Mesenchymal stem cell (in vitro differentiated cells and primary cell): ENCODE results near the gene NUCB1.

ENCODE experiments used
- DNase-seq: peaks from one replicate; pipeline ENCODE4 v3.0.0-alpha.2; 2013
- H2AFZ ChIP-seq: one replicate; pipeline ENCODE4 v1.6.1; 2013; ENCODE audit warnings: low read depth, mild to moderate bottlenecking, control low read depth, inconsistent platforms, low read length, moderate library complexity
- H2AK5ac ChIP-seq: 2 replicates; pipeline ENCODE4 v1.6.1; 2013; ENCODE audit warnings: low read length, moderate library complexity, mild to moderate bottlenecking, inconsistent platforms; ENCODE audit not compliant: severe bottlenecking
- H2BK120ac ChIP-seq: one replicate; pipeline ENCODE4 v1.6.1; 2013; ENCODE audit warnings: low read depth, mild to moderate bottlenecking, inconsistent platforms, low read length, moderate library complexity
- H2BK12ac ChIP-seq, 2 experiments: one replicate each; pipeline ENCODE4 v1.6.1; 2013; ENCODE audit warnings: inconsistent platforms in 2 of 2, low read length in 2 of 2, mild to moderate bottlenecking in 2 of 2, moderate library complexity in 2 of 2, control low read depth in 1 of 2
- H2BK15ac ChIP-seq: one replicate; pipeline ENCODE4 v1.6.1; 2013; ENCODE audit warnings: mild to moderate bottlenecking, low read depth, inconsistent platforms; ENCODE audit not compliant: poor library complexity, severe bottlenecking
- H2BK5ac ChIP-seq: 2 replicates; pipeline ENCODE4 v1.6.1; 2013; ENCODE audit warnings: low read depth, mild to moderate bottlenecking, low read length, control low read depth, inconsistent platforms; ENCODE audit not compliant: poor library complexity, severe bottlenecking
- H3K14ac ChIP-seq, 2 experiments: one replicate each; pipeline ENCODE4 v1.6.1; 2013; ENCODE audit warnings: inconsistent platforms in 2 of 2, low read length in 2 of 2, control low read depth in 1 of 2, mild to moderate bottlenecking in 1 of 2, moderate library complexity in 1 of 2
- H3K18ac ChIP-seq, 2 experiments: one replicate each; pipeline ENCODE4 v1.6.1; 2013; ENCODE audit warnings: inconsistent platforms in 2 of 2, low read length in 2 of 2, control low read depth in 1 of 2, low read depth in 1 of 2, mild to moderate bottlenecking in 1 of 2
- H3K23ac ChIP-seq, 2 experiments: one replicate each; pipeline ENCODE4 v1.6.1; 2013; ENCODE audit warnings: inconsistent platforms in 2 of 2, low read length in 2 of 2, mild to moderate bottlenecking in 2 of 2, moderate library complexity in 2 of 2, control low read depth in 1 of 2
- H3K27ac ChIP-seq: 2 replicates; pipeline ENCODE4 v1.5.1; 2013; ENCODE audit warnings: mild to moderate bottlenecking, moderate library complexity, low read length, control low read depth, inconsistent platforms; ENCODE audit not compliant: poor library complexity, severe bottlenecking
- H3K27me3 ChIP-seq, 2 experiments: 2 replicates each; pipeline versions ENCODE4 v1.6.1 to v1.7.0; 2013; ENCODE audit warnings: low read length in 2 of 2, mild to moderate bottlenecking in 2 of 2, moderate library complexity in 2 of 2, control low read depth in 1 of 2, inconsistent platforms in 1 of 2; ENCODE audit not compliant: control insufficient read depth in 1 of 2, insufficient read depth in 1 of 2
- H3K36me3 ChIP-seq, 2 experiments: 2 replicates each; pipeline versions ENCODE4 v1.6.1 to v1.7.0; 2013; ENCODE audit warnings: low read length in 2 of 2, control low read depth in 1 of 2, inconsistent platforms in 1 of 2, low read depth in 1 of 2, mild to moderate bottlenecking in 1 of 2; ENCODE audit not compliant: insufficient read depth in 2 of 2, control insufficient read depth in 1 of 2
- H3K4ac ChIP-seq, 2 experiments: one replicate each; pipeline ENCODE4 v1.6.1; 2013; ENCODE audit warnings: inconsistent platforms in 2 of 2, low read length in 2 of 2, mild to moderate bottlenecking in 2 of 2, moderate library complexity in 2 of 2, control low read depth in 1 of 2, low read depth in 1 of 2
- H3K4me1 ChIP-seq: 2 replicates; pipeline ENCODE4 v1.6.1; 2013; ENCODE audit warnings: low read depth, low read length, control low read depth; ENCODE audit not compliant: control insufficient read depth, insufficient read depth
- H3K4me2 ChIP-seq: 2 replicates; pipeline ENCODE4 v1.6.1; 2013; ENCODE audit warnings: low read length, mild to moderate bottlenecking, inconsistent platforms; ENCODE audit not compliant: poor library complexity, severe bottlenecking
- H3K4me3 ChIP-seq, 2 experiments: 2 replicates each; pipeline versions ENCODE4 v1.5.1 to v1.7.0; 2013; ENCODE audit warnings: low read length in 2 of 2, mild to moderate bottlenecking in 2 of 2, control low read depth in 1 of 2, low read depth in 1 of 2; ENCODE audit not compliant: insufficient read depth in 1 of 2
- H3K79me1 ChIP-seq: replicated peaks from 2 replicates; pipeline ENCODE4 v1.6.1; 2013; ENCODE audit warnings: mild to moderate bottlenecking, control low read depth, low read length, inconsistent platforms; ENCODE audit not compliant: poor library complexity, severe bottlenecking
- H3K9ac ChIP-seq: 2 replicates; pipeline ENCODE4 v1.7.0; 2013; ENCODE audit warnings: mild to moderate bottlenecking, low read length, moderate library complexity
- H3K9me3 ChIP-seq: 2 replicates; pipeline ENCODE4 v1.7.0; 2013; ENCODE audit warnings: mild to moderate bottlenecking, low read length; ENCODE audit not compliant: control insufficient read depth
- H4K8ac ChIP-seq: one replicate; pipeline ENCODE4 v1.6.1; 2013; ENCODE audit warnings: inconsistent platforms, mild to moderate bottlenecking, low read length, moderate library complexity
- H4K91ac ChIP-seq: one replicate; pipeline ENCODE4 v1.6.1; 2013; ENCODE audit warnings: mild to moderate bottlenecking, low read length, inconsistent platforms
- WGBS: methylation state at CpG from one replicate; pipeline ENCODE4 v1.1.7; 2013; ENCODE audit warnings: mixed read lengths; 5-methylcytosine and 5-hydroxymethylcytosine counted together

NUCB1 gene

GRCh38 chr19:48934837-48935236 lies 34.7 kb downstream of the NUCB1 start:
- no peak for DNase-seq
- Histone ChIP-seq H3K9me3 (no peaks in the 10 kb centered on the region), H3K27me3 (peaks cover 0 to 9% of the 10 kb centered on the region in 2 experiments), H3K4me1 (peaks cover 8% of the 10 kb centered on the region), H2AK5ac (no peak overlapping the region), H2BK15ac (no peak overlapping the region), H3K36me3 (no peaks in the 10 kb centered on the region), H2BK12ac (no peak overlapping the region), H3K9ac (no peak overlapping the region), H2BK120ac (no peak overlapping the region), H2BK5ac (no peak overlapping the region), H3K23ac (no peak overlapping the region), H3K27ac (no peak overlapping the region), H3K4me3 (no peak overlapping the region), H3K4me2 (no peak overlapping the region), H2AFZ (no peak overlapping the region), H3K18ac (no peak overlapping the region), H4K8ac (no peak overlapping the region), H3K14ac (no peak overlapping the region), H3K79me1 (no peaks in the 10 kb centered on the region), H4K91ac (peak overlapping the region; percentile 22), H3K4ac (no peak overlapping the region)
- 71% methylated on average over 19 of the region's 19 CpGs for WGBS

DNA sequence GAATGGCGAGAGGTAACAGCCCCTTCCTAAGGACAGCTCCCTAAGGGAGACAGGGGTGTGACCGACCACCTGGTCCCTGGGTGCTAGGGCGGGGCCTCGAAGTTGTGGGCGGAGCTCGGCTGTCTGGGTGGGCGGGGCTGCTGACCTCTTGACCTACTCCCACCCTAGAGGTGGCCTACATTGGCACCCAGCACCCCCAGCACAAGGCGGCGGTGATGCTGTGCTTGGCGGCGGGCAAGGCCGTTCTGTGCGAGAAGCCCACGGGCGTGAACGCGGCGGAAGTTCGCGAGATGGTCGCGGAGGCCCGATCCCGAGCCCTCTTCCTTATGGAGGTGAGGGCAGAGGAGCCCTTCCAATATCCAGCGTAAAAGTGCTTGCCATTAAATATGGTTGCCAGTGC lies 35.8 kb downstream of the NUCB1 start:
- no peak overlapping the region for H3K18ac ChIP-seq
- H2BK120ac ChIP-seq = no peak overlapping the region
- no peak overlapping the region for H3K4ac ChIP-seq
- WGBS = 97% methylated on average over 25 of the region's 25 CpGs
- H3K9me3 ChIP-seq = peaks cover 1% of the 10 kb centered on the region
- no peak overlapping the region for H2BK5ac ChIP-seq
- no peak overlapping the region for H2AK5ac ChIP-seq
- no peak overlapping the region for H2AFZ ChIP-seq
- H3K4me1 ChIP-seq = peaks cover 8% of the 10 kb centered on the region
- H4K91ac ChIP-seq = no peak overlapping the region
- no peak for DNase-seq
- no peaks in the 10 kb centered on the region for H3K36me3 ChIP-seq
- H3K79me1 ChIP-seq = no peaks in the 10 kb centered on the region
- H3K27ac ChIP-seq = no peak overlapping the region
- no peak overlapping the region for H3K9ac ChIP-seq
- no peak overlapping the region for H2BK12ac ChIP-seq
- no peak overlapping the region for H3K14ac ChIP-seq
- no peak overlapping the region for H3K4me3 ChIP-seq
- no peak overlapping the region for H2BK15ac ChIP-seq
- peaks cover 0 to 9% of the 10 kb centered on the region in 2 experiments for H3K27me3 ChIP-seq
- no peak overlapping the region for H3K4me2 ChIP-seq
- H3K23ac ChIP-seq = no peak overlapping the region
- no peak overlapping the region for H4K8ac ChIP-seq

DNA sequence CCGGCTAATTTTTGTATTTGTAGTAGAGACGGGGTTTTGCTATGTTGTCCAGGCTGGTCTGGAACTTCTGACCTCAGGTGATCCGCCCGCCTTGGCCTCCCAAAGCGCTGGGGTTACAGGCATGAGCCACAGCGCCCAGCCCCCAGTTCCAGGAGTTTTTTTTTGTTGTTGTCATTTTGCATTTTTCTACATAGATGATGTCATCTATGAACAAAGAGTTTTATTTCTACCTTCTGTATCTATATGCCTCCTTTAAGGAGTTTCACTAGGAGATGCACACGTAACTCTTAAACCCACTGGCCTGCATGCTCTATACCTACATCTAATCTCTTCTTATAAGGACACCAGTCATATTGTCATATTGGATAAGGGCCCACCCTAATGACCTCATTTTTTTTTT lies 38.1 kb downstream of the NUCB1 start:
- WGBS = 90% methylated on average over 3 of the region's 7 CpGs
- Histone ChIP-seq H3K4me2 (no peak overlapping the region), H3K14ac (no peak overlapping the region), H3K4ac (no peak overlapping the region), H3K4me1 (peaks cover 7% of the 10 kb centered on the region), H2BK5ac (no peak overlapping the region), H3K9ac (no peak overlapping the region), H3K79me1 (no peaks in the 10 kb centered on the region), H4K91ac (no peak overlapping the region), H3K27me3 (peaks cover 0 to under 1% of the 10 kb centered on the region in 2 experiments), H2BK120ac (no peak overlapping the region), H3K36me3 (no peaks in the 10 kb centered on the region), H3K23ac (no peak overlapping the region), H3K27ac (no peak overlapping the region), H3K18ac (no peak overlapping the region), H3K4me3 (no peak overlapping the region), H2AK5ac (no peak overlapping the region), H2BK15ac (no peak overlapping the region), H4K8ac (no peak overlapping the region), H3K9me3 (peaks cover 4% of the 10 kb centered on the region), H2BK12ac (no peak overlapping the region), H2AFZ (no peak overlapping the region)
- DNase-seq = no peak

DNA sequence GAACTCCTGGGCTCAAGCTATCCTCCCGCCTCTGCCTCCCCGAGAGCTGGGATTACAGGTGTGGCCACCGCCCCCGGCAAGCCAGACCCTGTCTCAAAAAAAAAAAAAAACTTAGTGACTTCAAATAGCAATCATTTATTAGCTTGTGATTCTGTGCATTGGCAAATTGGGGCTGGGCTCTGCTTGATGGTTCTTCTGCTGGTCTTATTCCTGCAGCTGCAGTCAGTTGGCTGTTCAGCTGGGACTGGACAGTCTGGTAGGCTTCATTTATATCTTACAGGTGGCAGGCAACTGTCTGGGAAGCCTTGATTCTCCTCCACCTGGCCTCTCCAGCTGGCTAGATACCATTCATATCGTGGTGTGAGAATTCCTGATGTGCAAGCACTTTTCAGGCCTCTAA lies 40.8 kb downstream of the NUCB1 start:
- H4K91ac ChIP-seq = no peak overlapping the region
- H3K27me3 ChIP-seq = no peaks in the 10 kb centered on the region
- H3K79me1 ChIP-seq = no peaks in the 10 kb centered on the region
- H2AK5ac ChIP-seq = no peak overlapping the region
- no peaks in the 10 kb centered on the region for H3K36me3 ChIP-seq
- no peak overlapping the region for H2BK12ac ChIP-seq
- no peak overlapping the region for H3K9ac ChIP-seq
- H3K4me1 ChIP-seq = no peaks in the 10 kb centered on the region
- H3K9me3 ChIP-seq = peaks cover 4% of the 10 kb centered on the region
- H2AFZ ChIP-seq = no peak overlapping the region
- H3K27ac ChIP-seq = no peak overlapping the region
- no peak overlapping the region for H4K8ac ChIP-seq
- H3K4ac ChIP-seq = no peak overlapping the region
- no peak overlapping the region for H2BK5ac ChIP-seq
- H2BK15ac ChIP-seq = no peak overlapping the region
- no peak for DNase-seq
- no peak overlapping the region for H3K18ac ChIP-seq
- H3K4me2 ChIP-seq = no peak overlapping the region
- H2BK120ac ChIP-seq = no peak overlapping the region
- WGBS = 82% methylated on average over 3 of the region's 5 CpGs
- H3K23ac ChIP-seq = no peak overlapping the region
- no peak overlapping the region for H3K4me3 ChIP-seq
- no peak overlapping the region for H3K14ac ChIP-seq
